Measurements from ENCODE around the gene ABCG8.

DNA sequence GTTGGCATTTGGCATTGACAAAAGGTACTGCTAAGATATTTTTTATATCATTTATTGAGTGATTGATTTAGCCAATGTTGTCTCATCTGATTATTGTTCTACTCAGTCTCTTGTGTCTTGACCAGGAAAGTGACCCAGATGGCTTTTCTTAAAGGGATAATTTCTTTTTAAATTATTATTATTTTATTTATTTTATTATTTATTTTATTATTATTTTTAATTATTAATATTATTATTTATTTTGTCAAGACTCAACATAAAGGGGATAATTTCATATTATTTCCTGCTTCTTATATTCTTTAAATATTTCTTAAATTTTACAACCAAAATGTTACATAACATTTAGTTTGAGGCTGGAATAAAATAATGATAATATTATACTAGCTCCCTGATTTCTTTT is 37.9 kb upstream of the ABCG8 start:
- TF ChIP-seq, protein P1, sequence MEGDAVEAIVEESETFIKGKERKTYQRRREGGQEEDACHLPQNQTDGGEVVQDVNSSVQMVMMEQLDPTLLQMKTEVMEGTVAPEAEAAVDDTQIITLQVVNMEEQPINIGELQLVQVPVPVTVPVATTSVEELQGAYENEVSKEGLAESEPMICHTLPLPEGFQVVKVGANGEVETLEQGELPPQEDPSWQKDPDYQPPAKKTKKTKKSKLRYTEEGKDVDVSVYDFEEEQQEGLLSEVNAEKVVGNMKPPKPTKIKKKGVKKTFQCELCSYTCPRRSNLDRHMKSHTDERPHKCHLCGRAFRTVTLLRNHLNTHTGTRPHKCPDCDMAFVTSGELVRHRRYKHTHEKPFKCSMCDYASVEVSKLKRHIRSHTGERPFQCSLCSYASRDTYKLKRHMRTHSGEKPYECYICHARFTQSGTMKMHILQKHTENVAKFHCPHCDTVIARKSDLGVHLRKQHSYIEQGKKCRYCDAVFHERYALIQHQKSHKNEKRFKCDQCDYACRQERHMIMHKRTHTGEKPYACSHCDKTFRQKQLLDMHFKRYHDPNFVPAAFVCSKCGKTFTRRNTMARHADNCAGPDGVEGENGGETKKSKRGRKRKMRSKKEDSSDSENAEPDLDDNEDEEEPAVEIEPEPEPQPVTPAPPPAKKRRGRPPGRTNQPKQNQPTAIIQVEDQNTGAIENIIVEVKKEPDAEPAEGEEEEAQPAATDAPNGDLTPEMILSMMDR (IDR thresholded peaks at IDR 0.05) = no peak
- TF ChIP-seq TEAD4 (IDR thresholded peaks at IDR 0.05; ENCODE audit: borderline replicate concordance, insufficient read depth) (no peak), MAX (IDR thresholded peaks at IDR 0.05; ENCODE audit: low read depth) (no peak), SIN3A (IDR thresholded peaks at IDR 0.05; ENCODE audit: borderline replicate concordance, low read depth, low read length) (no peak)
- TF ChIP-seq, protein P2, sequence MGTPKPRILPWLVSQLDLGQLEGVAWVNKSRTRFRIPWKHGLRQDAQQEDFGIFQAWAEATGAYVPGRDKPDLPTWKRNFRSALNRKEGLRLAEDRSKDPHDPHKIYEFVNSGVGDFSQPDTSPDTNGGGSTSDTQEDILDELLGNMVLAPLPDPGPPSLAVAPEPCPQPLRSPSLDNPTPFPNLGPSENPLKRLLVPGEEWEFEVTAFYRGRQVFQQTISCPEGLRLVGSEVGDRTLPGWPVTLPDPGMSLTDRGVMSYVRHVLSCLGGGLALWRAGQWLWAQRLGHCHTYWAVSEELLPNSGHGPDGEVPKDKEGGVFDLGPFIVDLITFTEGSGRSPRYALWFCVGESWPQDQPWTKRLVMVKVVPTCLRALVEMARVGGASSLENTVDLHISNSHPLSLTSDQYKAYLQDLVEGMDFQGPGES (IDR thresholded peaks at IDR 0.05; ENCODE audit: low read depth, low read length) = no peak
